GM12872 (cell line): ENCODE results near the gene TCF12.

Source experiments
- CTCF ChIP-seq: IDR thresholded peaks from 3 replicates; pipeline ENCODE4 v1.5.1; 2011; ENCODE audit warnings: low read depth, mild to moderate bottlenecking, low read length, moderate library complexity; ENCODE audit not compliant: insufficient read depth

Gene TCF12

GRCh38 chr15:57056357-57056756 lies 137.9 kb downstream of the TCF12 start:
- TF ChIP-seq CTCF: no peak

DNA sequence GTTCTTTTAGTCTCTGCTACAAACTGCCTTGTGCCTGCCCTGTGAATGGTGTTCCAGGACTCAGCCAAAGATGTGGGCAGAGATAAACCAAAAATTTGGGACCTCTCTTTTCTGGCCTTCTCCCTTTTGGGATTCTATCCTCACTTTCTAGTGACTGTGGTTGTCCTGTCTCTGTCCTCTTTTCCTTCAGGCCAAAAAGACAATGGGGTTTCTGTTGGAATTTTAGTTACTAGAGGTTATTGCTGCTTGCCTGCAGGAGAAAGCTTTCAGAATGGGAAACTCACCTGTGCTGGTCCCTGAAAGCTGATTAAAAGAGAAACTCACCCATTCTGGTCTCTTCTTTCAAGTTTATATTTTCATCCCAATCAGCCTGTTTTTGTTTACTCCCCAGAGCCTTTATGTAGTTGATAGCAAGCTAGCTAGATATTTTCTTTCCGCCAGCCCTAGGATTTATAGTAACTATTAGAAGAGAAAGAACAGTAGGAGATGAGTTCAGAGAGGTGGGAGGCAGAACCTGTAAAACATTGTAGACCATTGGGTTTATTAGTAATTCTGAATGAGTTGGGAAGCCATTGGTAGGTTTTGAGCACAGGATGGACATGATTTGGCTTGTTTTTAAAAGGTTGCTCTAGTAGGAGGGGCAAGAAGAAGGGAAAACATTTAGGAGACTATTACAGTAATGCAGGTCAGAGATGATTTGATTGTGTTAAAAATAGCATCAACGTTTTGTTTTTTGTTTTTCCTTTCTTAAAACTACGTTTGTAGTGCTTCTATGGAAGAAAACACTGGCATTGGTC lies 138.9 kb downstream of the TCF12 start:
- no peak for TF ChIP-seq CTCF

- TF ChIP-seq CTCF: no peak
Measured at GRCh38 chr15:57059026-57059660, 140.7 kb downstream of the TCF12 start.

DNA sequence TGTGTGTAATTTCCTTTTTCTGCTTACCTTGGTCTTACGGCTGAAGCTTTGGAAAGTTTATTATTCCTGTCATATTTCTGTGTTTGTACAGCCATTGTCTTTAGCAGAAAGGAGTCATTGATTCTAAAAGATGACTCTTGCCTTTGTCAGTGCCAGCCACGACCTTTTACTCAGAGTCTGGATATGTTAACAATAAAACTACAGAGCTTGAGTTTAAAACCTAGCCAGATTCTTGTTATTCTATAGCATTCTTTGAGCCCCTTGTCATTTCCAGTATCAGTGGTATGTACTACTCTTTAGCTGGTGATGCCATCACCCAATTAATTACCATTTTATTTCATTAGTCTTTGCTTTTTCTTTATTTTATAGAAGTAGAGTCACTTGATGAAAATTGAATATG lies 142.4 kb downstream of the TCF12 start:
- no peak for TF ChIP-seq CTCF

DNA sequence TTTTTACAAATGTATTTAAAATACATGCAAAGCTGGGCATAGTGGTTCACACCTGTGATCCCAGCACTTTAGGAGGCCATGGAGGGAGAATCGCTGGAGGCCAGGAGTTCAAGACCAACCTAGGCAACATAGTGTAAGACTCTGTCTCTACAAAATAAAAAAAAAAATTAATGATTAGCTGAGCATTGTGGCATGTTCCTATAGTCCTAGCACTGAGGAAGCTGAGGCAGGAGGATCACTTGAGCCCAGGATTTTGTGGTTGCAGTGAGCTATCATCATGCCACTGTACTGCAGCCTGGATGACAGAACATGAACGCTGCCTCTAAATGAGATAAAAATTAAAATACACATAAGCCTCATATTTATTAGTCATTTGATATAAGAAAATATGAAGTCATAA lies 142.8 kb downstream of the TCF12 start:
- no peak for TF ChIP-seq CTCF

DNA sequence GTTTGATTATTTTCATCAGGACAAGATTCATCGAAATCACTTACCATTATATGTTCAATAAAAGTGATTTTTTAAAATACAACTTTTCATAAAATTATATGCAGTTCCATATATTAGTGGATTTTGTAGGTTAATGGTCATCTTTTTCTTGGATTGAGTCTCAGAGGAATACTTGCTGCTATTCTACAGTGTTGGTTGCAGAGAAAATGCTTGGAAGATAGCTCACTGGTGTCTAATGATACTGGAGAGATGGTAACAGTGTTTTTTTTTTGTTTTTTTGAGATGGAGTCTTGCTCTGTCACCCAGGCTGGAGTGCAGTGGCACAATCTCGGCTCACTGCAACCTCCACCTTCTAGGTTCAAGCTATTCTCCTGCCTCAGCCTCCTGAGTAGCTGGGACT lies 143.3 kb downstream of the TCF12 start:
- no peak for TF ChIP-seq CTCF

DNA sequence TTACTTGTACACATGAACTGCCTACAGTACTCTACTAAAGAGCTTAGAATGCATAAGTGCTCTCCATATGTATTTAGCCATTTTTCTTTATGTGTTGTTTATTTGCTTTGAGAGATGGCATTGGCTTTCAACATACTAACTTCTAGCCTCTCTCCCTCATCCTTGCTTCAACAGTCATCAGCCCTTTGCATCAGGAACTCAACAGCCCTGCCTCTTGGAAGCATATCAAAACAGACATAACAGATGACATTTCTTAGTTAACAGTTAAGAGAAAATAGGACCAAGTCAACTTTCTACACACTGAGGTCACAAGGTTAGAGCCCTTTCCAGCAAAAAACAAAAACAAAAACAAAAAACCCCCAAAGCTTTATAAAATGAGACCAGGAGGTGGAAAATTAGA lies 145.6 kb downstream of the TCF12 start:
- TF ChIP-seq CTCF: no peak
